ENCODE results near the gene ALKBH5.

Gene ALKBH5

GRCh38 chr17:18159551-18160120, 24.0 kb upstream of the ALKBH5 start:
- DNase-seq = no peak

DNA sequence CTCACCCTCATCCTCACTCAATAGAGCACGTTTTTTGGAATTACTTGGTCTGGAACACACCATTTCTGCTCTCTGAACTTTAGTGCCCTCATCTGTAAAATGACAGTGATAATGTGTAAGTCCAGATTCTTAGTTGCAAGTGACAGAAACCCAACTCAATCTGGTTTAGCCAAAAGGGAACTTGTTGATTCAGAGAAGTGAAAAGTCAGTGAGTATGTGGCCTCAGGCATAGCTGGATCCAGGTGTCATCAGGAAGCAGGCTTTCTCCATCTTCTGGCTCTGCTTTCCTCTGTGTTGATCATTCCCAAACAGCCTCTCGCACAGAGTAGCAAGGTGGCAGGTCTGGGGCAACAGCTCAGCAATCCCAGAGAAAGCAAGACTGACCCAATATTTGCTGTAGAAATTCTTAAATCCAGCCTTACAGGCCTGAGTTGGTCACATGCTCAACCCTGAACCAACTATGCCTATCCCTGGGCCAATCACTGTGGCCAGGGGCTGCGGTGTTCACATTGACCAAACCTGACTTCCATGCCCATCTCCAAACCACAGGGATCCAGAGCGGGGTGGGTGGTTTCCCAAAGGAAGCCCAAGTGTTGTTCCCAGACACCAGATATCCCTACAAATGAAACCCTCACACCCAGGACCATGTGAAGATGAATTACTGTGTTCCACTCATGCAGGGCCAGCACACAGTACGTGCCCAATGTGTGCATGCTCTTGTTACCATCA, 23.3 kb upstream of the ALKBH5 start:
- no peak for DNase-seq

DNA sequence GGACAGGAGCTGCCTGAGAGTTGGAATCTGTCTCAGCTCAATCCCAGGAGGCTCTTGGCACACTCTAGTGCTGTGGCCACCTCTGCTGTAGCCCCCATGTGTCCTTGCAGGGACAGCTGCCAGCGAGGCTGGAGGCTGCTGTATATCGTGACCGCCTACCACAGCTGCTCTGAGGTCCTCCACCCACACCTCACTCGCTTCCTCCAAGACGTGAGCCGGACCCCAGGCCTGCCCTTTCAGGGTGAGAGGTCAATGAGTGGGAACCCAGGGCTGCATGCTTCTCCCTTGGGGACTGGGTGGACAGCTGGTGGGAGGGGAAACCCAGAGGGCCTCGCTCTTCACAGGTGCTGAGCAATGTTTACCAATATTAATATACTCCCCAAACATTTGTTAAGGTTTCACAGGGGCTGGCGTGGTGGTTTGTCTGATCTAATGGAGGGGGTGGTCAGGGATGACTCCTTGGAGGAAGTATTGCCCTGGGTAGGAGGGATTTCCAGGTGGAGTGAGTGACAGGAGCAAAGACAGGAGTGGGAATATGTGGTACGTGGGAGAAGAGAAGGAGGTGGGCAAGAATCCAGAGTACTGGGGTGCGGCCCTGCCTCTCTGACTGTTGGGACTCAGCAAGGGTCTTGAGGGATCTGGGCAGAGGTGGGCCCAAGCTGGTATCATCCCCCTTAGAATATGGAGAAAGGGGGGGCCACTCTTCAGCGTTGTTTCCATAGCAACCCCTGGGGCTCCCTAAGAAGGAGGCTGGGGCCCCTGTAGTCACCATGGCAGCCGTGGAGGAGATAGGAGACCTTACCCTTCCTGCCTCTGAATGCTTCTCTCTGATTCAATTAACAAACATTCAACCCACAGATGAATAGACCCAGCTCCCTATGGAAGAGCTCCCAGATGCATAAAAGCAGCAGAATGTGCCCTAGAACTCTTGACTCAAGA, 22.2 kb upstream of the ALKBH5 start:
- DNase-seq = no peak

DNA sequence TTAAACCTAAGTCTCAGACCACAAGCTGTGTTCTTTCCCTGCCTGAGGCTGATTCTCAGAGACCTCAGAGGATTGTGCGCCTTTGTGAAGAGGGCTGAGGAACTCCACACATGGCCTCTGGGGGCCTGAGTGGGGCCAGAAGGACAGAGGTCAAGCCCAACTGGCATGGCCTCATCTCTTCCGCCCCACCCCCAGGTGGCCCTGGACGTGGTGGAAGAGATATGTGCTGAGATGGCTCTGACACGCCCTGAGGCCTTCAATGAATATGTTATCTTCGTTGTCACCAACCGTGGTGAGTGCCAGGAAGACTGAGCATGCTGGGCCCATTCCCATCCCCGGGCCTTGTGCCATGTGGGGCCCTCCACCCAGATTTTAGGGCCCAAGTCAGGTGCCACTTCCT, 20.1 kb upstream of the ALKBH5 start:
- no peak for DNase-seq

DNA sequence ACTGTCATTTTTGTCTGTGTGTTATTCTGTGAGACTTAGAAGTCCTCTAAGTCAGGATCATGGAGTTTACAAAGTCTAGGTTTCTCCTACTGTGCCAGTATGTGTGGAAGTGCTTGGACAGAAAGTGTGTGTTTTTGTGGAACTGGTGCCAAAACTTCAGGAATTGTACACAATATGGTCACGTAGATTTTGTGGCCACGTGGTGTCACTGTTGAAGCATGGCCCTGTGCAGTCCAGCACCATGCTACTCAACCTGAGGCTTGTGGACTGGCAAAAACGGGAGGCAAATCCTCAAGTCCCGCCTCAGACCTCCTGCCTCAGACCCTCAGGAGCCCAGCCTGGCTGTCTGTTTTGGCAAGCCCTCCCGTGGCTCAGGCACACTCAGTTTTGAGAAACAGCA, 16.7 kb upstream of the ALKBH5 start:
- DNase-seq = no peak

DNA sequence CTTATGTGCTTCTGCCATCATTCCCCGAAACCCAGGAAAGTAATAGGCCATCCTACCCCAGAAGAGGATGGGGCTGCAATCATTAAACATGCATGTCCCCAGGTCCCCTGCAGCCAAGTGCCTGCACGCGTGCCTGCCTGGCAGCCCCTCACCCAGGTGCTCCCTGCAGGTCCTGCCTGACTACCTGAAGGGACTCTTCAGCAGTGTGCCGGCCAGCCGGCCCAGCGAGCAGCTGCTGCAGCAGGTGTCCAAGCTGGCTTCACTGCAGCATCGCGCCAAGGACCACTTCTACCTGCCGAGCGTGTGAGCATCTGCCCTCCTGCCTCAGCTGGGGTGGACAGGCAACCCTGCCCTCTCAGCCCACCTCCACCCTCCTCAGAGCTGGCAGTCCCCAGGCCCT, 16.2 kb upstream of the ALKBH5 start:
- DNase-seq = no peak

DNA sequence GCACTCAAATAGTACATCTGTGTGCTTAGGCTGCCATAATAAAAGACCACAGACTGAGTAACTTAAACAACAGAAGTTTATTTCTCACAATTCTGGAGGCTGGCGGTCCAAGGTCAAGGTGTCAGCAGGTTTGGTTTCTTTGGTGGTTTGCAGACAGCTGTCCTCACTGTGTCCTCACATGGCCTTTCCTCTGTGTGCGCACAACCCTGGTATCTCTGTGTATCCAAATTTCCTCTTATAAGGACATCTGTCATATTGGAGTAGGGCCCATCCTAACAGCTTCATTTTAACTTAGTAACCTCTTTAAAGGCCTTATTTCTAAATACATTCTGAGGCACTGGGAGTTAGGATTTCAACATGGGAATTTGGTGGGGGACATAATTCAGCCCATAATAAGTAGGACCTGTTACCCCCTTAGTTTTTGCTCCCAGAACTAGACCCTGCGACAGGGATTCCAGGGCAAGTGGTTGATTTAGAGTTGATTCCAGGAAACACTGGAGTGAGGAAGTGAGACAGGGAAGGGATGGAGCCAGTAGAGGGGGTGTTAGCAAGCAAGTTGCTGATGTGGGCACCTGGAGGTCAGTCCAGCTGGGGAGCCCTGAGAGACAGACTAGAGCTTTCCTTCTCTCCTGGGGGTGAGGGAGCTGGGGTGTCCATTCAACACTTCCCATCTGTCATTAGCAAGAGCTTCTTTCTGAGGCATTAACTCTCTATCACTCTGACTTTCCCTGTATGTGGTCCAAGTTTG, 10.9 kb upstream of the ALKBH5 start:
- no peak for DNase-seq

DNA sequence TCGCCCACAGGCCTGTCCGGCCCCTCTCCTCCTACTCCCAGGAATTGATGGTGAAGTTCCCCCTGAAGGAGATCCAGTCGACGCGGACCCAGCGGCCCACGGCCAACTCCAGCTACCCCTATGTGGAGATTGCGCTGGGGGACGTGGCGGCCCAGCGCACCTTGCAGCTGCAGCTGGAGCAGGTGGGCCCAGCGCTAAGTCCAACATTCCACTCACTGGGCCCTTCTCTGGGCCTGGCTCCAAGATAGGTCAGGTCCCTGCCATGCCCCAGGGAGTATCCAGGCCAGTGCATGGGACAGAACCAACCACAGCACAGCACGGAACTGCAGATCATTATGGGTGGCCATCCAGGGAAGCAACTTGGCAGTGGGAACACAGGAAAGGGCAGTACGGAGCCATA, 9.9 kb upstream of the ALKBH5 start:
- DNase-seq = no peak

- DNase-seq = no peak
Measured at GRCh38 chr17:18176176-18176575, 7.5 kb upstream of the ALKBH5 start.

DNA sequence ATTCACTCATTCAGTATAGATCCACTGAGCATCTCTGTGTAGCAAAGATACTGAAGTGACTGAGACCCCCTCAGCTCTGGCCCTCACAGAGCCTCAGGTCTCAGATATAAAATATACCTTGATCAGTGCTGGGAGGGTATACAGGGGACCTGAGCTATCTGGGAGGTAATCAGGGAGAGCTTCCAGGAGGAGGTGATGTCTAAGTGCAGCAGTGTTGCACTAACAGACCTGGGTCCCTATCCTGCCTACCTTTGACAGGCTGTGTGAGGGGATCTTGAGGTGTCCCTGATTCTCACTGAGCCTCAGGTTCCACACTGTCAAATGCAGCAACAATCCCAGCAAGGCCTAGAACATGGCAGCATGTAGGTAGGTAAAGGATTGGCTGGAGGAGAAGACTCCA, 6.5 kb upstream of the ALKBH5 start:
- no peak for DNase-seq

GRCh38 chr17:18177722-18178121, 5.9 kb upstream of the ALKBH5 start:
- DNase-seq = no peak

GRCh38 chr17:18179196-18179595, 4.4 kb upstream of the ALKBH5 start:
- DNase-seq = no peak

DNA sequence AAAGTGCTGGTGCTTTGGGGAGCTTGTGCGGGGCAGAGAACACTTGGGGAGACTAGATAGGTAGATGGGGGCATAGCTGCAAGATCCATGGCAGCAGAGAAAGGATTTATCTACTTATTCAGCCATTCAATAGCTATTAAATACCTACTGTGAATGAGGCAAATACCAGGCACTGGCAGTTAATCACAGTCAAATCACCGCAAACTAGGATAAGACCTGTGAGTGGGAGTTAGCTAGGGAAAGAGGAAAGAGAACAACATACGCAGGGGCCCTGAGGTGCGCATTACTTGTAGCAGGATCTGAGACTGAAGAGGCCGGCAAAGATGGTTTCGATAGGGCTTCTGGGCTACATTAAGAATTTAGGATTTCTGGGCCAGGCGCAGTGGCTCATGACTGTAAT, 3.8 kb upstream of the ALKBH5 start:
- no peak for DNase-seq

- DNase-seq = no peak
Measured at GRCh38 chr17:18181358-18181757, 2.3 kb upstream of the ALKBH5 start.

DNA sequence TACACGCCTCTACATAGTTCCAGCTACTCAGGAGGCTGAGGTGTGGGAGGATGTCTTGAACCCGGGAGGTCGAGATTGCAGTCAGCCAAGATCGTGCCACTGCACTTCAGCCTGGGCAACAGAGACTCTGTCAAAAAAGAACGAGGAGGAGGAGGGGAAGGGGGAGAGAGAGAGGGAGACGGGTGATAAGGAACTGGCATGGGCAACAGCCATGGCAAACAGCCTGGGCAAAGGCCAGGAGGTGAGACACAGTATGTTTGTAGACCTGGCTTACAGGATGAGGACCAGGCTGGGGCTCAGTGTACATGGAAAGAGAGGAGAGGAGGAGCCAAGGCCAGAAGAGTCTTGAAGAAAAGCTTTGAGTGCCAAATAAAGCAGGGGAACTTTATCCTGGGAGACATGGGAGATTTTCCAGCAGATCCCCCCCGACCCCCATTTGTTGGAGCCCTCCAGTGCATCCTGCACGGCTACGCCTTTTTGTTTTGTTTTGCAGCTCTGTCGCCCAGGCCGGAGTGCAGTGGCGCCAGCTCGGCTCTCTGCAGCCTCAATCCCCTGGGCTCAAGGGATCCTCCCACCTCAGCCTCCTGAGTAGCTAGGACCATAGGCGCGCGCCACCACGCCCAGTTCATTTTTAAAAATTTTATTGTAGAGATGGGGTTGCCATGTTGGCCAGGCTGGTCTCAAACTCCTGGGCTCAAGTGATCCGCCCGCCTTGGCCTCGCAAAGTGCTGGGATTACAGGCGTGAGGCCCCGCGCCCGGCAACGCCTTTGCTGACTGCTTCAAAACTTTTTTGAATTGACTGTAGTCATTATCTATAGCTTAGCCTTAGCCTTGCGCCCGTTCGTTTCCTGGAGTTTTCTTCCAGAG, 1.3 kb upstream of the ALKBH5 start:
- no peak for DNase-seq

DNA sequence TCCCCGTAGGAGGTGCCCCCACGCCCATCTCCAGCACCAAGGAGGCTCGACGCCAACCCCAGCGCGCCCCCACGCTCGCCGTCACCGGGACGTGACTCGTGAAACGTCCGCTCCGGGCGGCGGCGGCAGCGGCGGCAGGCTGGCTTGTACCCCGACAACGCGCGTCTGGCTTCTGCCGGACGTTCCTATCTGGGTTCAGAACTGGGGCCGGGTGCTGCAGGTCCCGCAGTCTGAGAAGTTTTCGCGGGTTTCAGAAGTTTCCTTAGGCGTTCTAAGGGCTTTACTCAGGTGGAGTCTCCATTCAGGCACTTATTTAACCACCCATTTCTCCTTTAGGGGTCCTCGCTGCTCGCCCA, 672 bp upstream of the ALKBH5 start:
- peak; percentile 78 for DNase-seq

DNA sequence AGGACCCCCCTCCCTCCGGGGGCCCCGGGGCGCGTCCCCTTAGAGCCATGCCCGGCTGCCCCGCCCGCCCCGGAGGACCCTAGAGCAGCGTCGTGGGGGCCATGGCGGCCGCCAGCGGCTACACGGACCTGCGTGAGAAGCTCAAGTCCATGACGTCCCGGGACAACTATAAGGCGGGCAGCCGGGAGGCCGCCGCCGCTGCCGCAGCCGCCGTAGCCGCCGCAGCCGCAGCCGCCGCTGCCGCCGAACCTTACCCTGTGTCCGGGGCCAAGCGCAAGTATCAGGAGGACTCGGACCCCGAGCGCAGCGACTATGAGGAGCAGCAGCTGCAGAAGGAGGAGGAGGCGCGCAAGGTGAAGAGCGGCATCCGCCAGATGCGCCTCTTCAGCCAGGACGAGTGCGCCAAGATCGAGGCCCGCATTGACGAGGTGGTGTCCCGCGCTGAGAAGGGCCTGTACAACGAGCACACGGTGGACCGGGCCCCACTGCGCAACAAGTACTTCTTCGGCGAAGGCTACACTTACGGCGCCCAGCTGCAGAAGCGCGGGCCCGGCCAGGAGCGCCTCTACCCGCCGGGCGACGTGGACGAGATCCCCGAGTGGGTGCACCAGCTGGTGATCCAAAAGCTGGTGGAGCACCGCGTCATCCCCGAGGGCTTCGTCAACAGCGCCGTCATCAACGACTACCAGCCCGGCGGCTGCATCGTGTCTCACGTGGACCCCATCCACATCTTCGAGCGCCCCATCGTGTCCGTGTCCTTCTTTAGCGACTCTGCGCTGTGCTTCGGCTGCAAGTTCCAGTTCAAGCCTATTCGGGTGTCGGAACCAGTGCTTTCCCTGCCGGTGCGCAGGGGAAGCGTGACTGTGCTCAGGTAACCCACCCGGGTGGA, 759 bp downstream of the ALKBH5 start:
- DNase-seq = peak; percentile 49

DNA sequence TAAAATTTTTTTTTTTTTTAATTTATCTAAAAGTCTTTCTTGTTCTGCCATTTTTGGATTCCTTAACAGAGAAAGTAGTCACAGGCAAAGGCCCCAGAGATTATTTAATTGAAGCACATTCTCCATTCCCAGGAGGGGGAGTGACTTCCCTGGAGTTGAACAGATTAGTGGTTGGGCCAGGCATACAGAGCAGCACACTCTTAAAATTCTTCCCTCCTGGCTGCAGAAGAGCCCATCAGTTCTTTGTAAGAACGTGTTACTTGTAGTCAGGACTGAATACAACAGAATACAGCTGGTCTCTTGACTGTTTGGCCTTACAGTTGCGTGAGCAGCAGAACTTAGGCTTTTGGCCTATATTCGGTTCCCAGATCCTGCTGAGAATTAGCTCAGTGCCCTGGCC, 1.8 kb downstream of the ALKBH5 start:
- no peak for DNase-seq

GRCh38 chr17:18185832-18186626, 2.4 kb downstream of the ALKBH5 start:
- DNase-seq = no peak

- no peak for DNase-seq
Measured at GRCh38 chr17:18186627-18186982, 3.0 kb downstream of the ALKBH5 start.
